ENCODE data around the gene CLDND2.
"Not testable (repeated sequence)": the region's sequence is repeated elsewhere in the genome, so short reads cannot be mapped to it uniquely, and the experiment has no call there.

GRCh38 chr19:51397453-51397852, 28.6 kb upstream of the CLDND2 start:
- not testable (repeated sequence) for TF ChIP-seq FOXM1, BHLHE40 (IDR thresholded peaks at IDR 0.05; ENCODE audit: borderline replicate concordance)
